Transverse colon (tissue), 3 donors: Measurements from ENCODE around the gene GPC6.

Experiments used
- CTCF ChIP-seq, 5 experiments: fragments of 200-600 bp in 3 of 5; fragments of 450-650 bp in 2 of 5; sonication (generic) in 3 of 5; IDR thresholded peaks; 1 replicate in 2 of 5; 2 replicates in 3 of 5; pipeline ENCODE4 v1.5.1; 2016 to 2017; ENCODE audit warnings: antibody characterized with exemption in 5 of 5, inconsistent platforms in 3 of 5, mild to moderate bottlenecking in 2 of 5, moderate library complexity in 1 of 5
- POLR2A ChIP-seq: fragments of 450-650 bp; IDR thresholded peaks from one replicate; pipeline ENCODE4 v1.6.1; 2016; ENCODE audit warnings: antibody characterized with exemption, mild to moderate bottlenecking, moderate library complexity

- TF ChIP-seq CTCF (IDR thresholded peaks at IDR 0.05) (peak in 3 of 5 experiments; percentile 8 to 46 (median 39)), POLR2A (peak; percentile 58)
Measured at GRCh38 chr13:94119360-94119936, 892.8 kb downstream of the GPC6 start.
